HCT116 (cell line): ENCODE results near the gene C2orf80.

Experiments
- EZH2 ChIP-seq: fragments of 200-600 bp; sonication (generic); IDR thresholded peaks from 2 replicates; pipeline ENCODE4 v1.6.1; 2017; ENCODE audit warnings: antibody characterized with exemption, mixed run types
- SP1 ChIP-seq: IDR thresholded peaks from 2 replicates; pipeline ENCODE4 v1.6.1; 2012; ENCODE audit warnings: low read depth

GRCh38 chr2:208186893-208187292 lies 2.9 kb downstream of the C2orf80 start:
- no peak for TF ChIP-seq SP1
- TF ChIP-seq EZH2: no peak
